Activated T-helper 9 cell treated with anti-CD3 and anti-CD28 coated beads, Interleukin-2, amount 50 U/mL, for 16 hours (primary cell): ENCODE results near the gene ALPK1.

ENCODE experiments used
- DNase-seq: peaks from one replicate; pipeline ENCODE4 v3.0.0-alpha.2; 2020; ENCODE audit warnings: low read depth

ALPK1 gene

DNA sequence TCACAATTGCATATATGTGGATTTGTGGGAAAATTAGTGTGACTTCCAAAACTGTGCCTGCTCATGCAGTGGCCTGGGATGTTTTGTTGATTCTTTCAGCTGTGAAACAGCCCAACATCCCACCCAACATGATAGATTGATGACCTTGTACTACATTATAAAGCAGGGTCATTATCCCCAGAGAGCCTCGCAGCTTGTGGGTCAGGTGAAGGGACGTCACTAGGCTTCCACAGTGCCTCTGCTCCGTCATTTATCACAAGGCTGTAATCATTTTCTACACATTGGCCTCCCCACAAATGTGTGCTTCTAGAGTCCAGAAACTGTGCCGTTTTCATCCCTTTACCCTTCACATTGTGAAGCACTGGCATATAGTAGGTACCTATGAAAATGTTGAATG is 31.6 kb downstream of the ALPK1 start:
- DNase-seq, result no peak

- no peak for DNase-seq
Measured at GRCh38 chr4:112329672-112330375, 32.7 kb downstream of the ALPK1 start.

GRCh38 chr4:112330921-112331320 is 33.8 kb downstream of the ALPK1 start:
- no peak for DNase-seq

DNA sequence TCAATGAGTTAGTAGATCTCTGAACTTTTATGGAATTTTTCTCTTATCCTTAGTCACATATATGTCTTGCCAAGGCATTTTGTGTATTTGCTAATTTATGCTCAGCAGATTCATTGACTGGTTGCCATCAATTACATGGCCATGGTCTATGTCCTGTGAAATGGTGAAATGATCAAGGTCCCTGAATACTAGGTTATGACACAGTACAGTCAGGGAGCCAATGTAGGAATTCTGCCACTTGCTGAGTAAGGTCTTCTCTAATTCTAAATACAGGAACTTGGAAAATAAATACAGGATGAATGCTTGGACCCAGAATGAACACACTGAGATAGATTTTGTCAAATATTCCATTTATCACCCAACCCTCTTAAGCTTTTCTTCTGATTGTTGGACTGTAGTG is 35.2 kb downstream of the ALPK1 start:
- no peak for DNase-seq

GRCh38 chr4:112340023-112340422 is 42.9 kb downstream of the ALPK1 start:
- no peak for DNase-seq

GRCh38 chr4:112341033-112341432 is 43.9 kb downstream of the ALPK1 start:
- DNase-seq, result no peak

GRCh38 chr4:112343330-112344080 is 46.3 kb downstream of the ALPK1 start:
- DNase-seq, result no peak

- DNase-seq, result no peak
Measured at GRCh38 chr4:112348488-112349158, 51.5 kb downstream of the ALPK1 start.

DNA sequence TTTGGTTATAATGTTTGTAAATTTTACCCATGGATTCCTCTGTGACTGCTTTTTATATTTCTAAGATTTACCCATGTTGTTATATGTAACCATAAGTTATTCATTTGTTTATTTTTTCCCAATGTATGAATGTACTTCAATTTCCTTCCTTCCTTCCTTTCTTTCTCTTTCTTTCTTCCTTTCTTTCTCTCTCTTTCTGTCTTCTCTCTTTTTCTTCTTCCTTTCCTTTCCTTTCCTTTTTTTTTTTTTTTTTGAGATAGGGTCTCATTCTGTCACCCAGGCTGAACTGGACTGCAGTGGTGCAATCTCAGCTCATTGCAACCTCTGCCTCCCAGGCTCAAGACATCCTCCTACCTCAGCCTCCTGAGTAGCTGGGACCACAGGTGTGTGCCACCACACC is 55.6 kb downstream of the ALPK1 start:
- no peak for DNase-seq

DNA sequence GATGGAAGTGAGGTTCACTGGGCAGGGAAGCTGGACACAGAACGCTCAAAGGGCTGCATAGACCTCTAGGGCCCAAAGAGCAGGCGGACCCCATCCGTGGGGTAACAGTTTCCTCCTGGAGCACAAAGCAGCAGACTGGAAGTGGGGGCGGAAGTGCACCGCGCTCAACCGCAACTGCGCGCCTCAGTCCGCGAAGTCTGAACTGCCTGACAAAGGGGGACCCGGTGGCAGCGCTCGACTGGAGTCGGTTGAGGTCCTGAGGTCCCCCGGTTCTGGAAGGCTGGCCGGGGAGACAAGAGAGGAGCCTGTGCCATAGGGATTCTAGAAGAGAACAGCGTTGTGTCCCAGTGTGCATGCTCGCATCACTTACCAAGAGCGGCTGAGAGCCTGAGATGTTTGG is 58.5 kb downstream of the ALPK1 start:
- no peak for DNase-seq

DNA sequence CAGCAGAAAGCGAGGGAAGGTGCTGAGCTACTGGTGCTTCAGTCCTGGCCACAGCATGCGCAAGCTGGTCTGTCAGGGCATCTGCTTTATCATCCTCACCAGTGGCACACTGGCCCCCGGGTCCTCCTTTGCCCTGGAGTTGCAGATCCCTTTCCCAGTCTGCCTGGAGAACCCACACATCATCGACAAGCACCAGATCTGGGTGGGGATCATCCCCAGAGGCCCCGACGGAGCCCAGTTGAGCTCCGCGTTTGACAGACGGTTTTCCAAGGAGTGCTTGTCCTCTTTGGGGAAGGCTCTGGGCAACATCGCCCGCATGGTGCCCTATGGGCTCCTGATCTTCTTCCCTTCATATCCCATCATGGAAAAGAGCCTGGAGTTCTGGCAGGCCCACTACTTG is 60.3 kb downstream of the ALPK1 start:
- DNase-seq, result no peak

DNA sequence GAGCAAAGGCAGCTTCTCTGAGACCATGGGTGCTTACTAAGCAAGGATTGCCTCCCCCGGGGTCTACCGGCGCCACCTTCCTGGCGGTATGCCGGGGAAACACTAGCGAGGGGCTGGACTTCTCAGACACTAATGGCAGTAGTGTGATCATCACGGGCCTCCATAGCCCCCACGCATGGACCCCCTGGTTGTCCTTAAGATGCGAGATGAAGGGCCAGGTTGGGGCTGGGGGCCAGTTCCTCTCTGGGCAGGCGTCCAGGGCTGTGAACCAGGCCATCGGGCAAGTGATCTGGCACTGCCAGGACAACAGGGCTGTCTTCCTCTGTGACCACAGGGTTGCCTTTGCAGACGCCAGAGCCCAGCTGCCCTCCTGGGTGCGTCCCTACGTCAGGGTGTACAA is 60.7 kb downstream of the ALPK1 start:
- DNase-seq, result no peak

GRCh38 chr4:112358415-112358814 is 61.2 kb downstream of the ALPK1 start:
- DNase-seq, result no peak

- DNase-seq, result no peak
Measured at GRCh38 chr4:112358952-112359749, 62.0 kb downstream of the ALPK1 start.

DNA sequence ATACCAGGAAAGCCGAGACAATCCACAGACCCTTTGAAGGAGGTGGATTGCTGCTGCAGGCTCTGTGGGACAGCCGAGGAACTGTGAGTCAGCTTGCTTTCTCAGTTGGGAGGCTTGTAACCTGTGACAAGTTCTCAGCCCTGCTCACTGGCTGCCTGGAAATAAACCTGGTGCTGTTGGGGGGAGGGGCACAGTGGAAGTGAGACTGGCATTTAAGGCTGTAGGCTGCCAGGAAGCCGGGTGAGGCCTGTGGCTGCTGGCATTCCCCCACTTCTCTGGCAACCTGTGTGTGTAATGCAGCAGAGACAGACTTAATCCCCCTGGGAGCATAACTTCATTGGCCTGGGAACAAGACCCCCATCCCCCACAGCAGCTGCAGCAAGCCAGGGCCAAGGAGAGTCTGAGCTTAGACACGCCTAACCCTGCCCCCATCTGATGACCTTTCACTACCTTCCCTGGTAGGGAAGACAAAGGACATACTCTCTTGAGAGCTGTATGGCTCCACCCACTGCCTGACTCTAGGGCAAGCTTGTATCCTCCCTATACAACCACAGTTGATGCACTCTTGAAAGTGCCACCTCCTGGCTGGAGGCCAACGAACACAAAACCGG is 64.1 kb downstream of the ALPK1 start:
- DNase-seq, result no peak

GRCh38 chr4:112370466-112370865 is 73.3 kb downstream of the ALPK1 start:
- no peak for DNase-seq

DNA sequence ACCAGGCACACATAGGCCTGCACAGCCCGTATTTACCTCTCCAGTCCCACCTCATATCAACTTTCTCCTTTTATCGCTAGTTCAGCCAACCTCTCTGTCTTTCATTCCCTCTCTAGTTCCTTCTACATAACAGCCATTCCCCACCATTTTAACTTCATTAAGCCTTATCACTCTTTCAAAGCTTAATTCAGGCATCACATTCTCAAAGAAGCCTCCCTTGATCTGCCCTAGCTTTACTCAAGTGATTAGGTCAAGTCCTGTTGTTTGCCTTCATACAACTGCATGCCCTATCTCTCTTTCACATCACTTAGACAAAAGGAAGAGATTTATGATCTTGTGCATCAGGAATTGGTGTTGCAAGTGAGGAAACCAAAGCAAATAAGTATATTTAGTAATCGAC is 74.2 kb downstream of the ALPK1 start:
- DNase-seq, result no peak

DNA sequence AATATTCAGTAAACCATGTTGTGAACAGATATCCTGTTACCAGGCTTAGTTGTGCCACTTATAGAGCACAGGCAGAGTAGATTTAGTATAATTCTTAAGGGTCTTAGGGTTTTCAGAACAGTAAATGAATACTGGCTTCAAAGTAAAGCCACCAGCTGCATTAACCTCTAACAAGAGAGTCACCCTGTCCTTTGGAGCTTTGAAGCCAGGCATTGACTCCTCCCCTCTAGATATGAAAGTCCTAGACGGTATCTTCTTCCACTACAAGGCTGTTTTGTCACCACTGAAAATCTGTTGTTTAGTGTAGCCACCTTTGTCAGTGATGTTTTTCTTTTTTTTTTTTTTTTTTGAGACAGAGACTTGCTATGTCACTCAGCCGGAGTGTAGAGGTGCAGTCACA is 77.7 kb downstream of the ALPK1 start:
- DNase-seq, result no peak

GRCh38 chr4:112377171-112377570 is 80.0 kb downstream of the ALPK1 start:
- no peak for DNase-seq

DNA sequence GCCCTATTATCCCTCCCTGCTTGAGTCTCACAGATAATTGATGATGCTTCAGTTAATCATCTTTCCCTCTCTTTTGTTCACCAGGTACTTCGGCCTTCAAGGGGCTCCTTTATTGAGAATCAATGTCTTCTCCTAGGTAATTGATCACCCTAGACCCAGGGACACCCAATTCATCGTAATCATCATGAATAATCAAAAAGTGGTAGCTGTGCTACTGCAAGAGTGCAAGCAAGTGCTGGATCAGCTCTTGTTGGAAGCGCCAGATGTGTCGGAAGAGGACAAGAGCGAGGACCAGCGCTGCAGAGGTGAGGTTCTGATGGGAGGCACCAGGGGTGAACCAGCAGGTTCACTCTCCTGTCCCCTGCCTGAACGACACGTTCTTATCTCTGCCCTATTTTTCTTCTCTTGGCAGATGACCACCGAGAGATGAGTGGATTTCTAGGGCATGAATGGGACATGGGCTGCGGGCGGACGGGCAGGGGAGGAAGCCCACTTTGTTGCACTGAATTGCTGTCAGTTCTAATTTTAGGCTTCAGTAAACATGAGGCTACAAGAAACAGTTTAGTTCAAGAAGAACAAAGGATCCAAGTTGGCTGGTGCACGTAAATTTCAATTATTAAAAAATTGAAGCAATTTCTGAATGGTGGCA is 80.5 kb downstream of the ALPK1 start:
- DNase-seq, result no peak

DNA sequence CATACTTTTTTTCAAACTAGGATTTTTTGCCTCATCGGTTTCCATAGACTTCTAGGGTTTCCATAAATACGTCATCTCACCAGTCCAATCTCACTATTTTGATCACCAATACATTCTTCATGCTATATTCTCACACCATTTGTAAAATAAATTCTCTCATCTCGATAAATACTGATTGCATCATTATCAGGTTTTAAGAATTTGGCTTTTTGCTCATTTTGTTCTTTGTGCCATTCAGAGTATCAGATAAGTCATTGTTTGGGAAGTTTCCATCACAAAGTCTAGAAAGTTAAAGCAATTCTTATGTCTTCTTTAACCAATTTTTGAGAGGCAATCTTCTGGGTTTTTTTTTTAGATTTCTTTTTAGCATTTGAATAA is 81.1 kb downstream of the ALPK1 start:
- no peak for DNase-seq

DNA sequence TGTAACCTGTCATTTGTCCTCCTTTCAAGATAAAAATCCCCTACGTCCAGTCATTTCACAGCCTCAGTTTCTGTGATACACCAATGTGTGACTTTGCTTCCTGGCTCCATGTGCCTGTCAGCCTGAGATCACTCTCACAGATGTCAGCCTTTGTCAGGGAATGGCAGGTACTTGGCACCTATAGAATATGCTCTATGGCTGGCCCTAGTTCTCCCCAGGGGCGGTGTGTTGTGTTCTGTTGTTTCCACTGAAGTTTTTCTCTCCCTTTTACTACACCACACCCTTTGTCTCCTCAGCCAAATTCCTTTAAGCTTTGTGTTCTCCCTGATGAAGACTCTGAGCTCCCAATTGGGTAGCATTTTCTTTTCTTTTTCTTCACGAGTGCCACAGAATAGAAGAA is 81.7 kb downstream of the ALPK1 start:
- DNase-seq, result no peak
